CD4-positive, alpha-beta T cell treated with Interleukin-4 for 1 hour (primary cell): ENCODE results near the gene HPN.
"Not testable (repeated sequence)": the region's sequence is repeated elsewhere in the genome, so short reads cannot be mapped to it uniquely, and the experiment has no call there.

Experiments
- DNase-seq, 2 donors: peaks; one replicate each; pipeline ENCODE4 v3.0.0-alpha.2; 2020 to 2022

HPN gene

DNA sequence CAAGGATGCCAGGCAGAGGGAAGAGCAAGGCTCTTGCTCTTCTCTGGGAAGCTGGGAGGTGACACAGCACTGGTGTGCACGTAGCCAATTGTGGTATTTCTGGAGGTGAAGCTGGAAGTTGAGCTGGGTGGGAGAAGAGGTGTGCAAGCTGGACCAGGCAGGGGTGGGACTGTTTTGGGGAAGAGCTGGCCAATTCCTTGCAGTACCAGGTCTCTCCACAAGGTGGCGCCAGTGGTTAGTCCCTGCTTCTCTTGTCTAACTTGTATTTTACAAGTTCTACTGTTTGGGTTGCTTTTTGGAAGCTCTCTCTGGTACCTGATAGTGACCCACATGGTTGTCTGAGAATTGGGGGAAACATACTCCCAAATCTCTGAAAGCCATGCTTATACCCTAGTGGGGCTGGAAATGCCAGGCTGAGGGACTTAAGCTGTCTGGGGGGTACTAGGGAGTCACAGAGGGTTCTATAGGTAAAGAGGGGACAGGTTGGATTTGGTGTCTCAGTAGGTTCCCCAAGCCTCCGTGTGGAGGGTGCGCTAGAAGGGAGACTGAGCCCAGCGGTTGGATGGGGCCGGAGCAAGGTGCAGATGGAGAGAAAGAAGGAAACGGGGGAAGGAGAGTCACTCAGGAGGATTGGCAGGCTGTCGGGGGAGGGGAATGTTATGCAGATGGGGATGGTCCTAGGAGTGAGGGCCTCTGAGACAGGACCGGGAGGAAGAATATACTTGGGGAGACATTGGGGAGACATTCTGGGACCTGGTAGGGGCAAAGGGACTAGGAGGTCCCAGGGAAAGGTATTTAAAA, 3.0 kb downstream of the HPN start:
- DNase-seq: peak; percentile 58 to 59

DNA sequence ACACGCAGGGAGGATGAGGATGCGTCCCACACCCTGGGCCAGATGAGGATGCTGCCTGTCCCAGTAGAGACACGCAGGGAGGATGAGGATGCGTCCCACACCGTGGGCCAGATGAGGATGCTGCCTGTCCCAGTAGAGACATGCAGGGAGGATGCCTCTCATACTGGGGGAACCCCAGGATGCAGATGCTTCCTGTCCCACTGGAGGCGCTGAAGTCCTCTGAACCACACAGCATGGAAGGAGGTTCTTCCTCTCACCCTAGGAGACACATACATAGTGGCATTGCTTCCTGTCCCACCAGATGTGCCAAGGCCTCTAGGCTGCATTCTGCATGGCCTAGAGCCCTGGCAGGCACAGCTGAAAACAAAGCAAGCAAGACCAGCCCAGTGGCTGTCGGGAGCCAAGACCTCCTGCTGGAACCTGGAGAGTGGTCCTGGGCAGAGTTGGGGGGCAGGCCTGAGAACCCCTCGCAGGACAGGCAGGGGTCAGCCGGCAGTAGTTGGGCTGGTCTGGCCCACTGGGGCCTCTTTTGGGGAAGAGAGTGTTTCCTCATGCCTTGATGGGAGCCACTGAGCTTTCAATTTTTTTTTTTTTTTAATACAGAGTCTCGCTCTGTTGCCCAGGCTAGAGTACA, 4.3 kb downstream of the HPN start:
- DNase-seq: peak; percentile 40 to 55

DNA sequence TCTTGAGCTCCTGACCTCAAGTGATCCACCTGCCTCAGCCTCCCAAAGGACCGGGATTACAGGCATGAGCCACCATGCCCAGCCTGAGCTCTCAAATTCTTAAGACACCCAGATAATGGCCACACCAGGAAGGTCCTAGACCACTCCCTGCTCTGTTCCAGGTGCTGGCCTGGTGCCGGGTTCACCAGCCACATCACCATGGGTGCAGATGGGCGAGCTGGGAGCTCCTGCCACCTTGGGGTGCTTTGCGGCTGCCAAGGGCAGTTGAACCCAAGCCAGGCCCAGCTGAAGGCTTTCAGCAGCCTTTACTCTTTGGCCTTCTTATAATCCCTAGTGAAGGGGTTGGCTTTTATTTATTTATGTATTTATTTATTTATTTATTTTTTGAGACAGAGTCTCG, 4.9 kb downstream of the HPN start:
- no peak for DNase-seq

DNA sequence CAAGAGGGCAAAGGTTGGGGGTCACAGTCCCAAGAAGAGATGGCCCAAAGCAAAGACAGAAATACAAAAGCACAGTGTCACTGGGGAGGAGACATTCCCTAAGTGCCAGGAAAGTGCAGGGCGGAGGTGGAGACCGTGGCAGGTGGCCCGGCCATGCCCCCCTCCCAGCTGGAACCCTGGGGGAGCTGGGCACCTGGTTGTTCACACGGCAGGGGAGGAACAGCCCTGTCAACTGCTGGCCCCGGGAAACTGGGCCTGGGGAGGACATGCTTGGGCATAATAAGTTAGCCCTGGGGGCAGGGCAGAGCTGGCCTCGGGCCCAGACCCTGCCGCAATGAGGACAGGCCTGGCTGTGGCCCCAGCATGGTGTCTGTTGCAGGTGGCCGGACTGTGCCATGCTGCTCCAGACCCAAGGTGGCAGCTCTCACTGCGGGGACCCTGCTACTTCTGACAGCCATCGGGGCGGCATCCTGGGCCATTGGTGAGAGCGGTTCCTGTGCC, 7.4 kb downstream of the HPN start:
- no peak for DNase-seq

DNA sequence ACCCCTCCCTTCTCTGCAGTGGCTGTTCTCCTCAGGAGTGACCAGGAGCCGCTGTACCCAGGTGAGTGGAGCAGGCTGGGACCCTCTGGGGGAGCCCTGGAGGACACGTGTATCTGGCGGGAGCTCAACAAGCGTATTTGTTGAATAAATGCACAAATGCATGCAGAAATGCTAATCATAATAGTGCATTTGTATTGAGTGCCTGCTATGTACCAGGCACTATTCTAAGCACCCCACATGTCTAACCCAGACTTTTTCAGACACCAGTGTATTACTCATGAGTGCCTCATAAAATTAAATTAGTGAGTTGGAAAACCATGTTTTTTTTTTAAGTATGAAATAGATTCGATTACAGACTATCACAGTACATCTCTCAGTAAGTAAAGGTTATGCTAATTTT, 7.9 kb downstream of the HPN start:
- no peak for DNase-seq

DNA sequence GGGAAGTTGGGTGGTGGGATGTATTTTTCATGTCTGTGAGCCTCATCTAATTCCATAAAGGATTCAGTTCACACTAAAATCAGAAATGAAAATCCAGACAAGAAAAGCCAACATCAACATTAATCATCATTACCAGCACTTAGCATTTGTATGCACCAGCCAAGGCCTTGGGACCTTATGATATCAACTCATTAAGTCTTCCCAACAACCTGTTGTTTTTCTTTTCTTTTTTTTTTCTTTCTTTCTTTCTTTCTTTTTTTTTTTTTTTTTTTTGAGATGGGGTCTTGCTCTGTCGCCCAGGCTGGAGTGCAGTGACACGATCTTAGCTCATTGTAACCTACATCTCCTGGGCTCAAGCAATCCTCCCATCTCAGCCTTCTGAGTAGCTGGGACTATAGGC, 9.1 kb downstream of the HPN start:
- DNase-seq: not testable (repeated sequence)

DNA sequence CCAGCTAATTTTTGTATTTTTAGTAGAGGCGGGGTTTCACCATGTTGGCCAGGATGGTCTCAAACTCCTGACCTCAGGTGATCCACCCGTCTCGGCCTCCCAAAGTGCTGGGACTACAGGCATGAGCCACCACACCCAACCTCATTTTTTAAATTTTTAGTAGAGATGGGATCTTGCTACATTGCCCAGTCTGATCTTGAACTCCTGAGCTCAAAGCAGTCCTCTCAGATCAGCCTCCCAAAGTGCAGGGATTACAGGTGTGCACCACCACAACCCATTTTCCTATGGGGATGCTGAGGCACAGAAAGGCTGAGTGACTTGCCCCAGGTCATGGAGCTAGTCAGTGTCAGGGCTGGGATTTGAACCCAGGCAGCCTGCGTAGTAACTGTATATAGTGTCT, 9.7 kb downstream of the HPN start:
- not testable (repeated sequence) for DNase-seq

DNA sequence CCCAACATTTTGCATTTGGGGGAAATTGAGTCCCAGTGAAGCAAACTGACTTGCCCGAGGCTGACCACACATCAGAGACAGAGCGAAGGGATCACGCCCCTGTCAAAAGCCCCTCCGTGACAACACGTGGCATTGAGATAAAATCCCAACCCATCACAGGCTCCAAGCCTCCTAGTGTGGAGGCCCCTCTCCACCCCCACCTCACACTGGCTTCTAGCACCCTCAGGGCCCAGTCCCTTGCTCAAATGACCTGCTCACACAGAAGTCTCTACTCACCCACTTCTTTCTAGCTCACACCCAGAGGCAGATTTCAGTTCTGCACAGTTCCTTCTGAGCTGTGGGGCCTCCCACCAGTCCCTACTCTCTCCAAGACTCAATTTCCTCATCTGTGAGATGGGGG, 10.3 kb downstream of the HPN start:
- no peak for DNase-seq

DNA sequence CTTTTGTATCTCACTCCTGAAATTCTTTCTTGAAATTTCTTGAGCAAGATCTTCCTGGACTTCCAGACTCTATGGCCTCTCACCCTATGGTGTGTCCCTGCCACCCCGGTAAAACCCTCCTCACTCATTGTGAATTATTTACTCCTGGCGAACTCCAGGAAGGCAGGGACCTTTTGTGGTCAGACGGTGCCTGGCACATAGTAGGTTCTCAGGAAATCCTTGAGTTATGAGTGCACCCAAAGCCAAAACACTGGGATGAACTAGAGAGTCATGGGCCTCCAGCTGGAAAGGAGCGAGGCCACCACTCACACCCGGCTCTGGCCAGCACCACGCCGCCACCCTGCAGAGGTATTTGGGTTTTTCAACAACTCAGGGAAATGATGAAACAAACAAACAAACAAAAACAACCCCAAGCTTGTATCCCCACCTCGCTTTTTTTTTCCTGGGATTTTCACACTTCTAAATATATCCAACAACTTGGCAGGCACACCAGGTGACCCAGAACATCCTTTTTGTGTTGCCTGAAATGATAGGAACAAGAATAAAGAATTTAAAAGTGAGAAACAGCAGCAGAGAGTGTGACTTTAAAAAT, 11.2 kb downstream of the HPN start:
- DNase-seq: no peak

DNA sequence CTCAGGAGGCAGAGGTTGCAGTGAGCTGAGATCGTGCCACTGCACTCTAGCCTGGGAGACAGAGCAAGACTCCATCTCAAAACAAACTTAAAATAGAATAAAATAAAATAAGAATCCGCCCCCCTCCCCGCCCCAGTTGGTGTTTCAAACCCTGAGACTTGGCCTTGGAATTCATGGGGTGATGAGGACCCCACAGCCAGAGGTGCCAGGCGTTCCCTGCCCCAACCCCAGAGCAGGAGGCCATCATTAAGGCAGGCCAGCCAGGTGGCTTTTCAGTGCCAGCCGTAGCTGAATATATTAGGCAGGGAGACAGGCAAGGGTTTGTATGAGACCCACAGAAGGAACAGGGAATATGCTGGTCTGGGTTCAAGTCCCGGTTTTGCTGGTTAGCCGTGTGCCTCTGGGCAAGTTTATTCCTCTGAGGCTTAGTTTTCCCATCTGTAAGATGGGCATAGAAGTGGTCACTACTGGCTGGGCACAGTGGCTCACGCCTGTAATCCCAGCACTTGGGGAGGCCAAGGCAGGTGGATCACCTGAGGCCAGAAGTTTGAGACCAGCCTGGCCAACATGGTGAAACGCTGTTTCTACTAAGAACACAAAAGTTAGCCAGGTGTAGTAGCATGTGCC, 12.3 kb downstream of the HPN start:
- no peak for DNase-seq

DNA sequence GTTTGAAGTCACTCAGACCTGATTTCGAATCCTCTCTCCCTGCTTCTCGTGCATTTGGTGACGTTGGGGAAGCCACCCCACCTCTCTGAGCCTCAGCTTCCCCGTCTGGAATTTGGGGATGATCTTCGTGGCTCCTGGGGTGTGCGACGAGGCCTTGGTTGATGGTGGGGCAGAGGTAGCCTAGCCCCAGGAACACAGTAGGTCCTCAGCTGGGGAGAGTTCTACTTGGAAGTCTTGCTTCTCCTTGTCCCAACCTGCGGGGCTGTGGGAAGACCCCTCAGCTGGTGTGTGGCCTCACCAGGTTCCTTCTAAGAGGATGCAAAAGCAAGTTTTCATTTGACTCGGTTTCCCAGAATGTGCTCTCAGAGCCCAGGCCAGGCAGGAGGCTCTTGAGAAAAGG, 13.1 kb downstream of the HPN start:
- no peak for DNase-seq

DNA sequence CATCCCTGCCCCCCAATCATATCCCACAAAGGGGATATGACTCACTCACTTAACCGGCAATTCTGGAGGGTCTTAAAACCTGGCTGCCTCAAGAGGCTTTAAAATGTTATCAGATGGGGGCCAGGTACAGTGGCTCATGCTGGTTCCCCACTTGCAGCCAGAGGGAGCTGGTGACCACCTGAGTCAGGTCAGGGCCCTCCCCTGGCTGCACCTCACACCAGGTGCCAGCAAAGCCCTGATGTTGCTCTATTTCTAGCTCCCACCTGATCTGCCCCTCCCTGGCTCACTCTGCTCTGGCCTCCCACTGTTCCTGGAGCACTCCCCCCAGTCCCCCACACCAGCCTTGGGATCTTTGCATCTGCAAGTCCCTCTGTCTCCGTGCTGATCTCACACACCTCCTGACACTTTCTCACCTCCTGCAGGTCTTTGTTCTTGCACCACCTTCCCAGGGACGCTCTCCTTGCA, 14.2 kb downstream of the HPN start:
- no peak for DNase-seq

DNA sequence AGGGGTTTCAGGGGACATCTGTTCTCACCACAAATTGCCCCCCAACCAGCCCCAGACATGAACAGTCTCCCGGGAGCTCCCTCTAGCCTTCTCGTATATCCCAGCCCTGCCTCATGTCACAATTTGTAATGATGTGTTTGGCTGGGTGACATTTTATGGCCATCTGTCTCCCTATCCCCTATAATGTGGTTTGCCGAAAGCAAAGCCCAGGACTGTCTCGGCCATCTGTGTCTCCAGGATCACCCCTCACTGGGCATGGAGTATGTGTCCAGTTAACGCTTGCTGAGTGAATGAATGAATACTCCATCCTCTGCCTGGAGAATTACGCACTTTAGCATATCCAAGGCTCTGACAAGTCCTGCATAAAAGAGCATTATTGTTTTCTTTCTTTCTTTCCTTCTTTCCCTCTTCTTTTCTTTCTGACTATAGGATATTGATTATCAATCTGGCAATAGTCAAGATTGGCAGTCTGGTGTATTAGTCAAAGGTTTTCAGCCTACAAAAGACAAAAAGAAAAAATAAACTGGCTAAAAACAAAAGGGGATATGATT, 15.1 kb downstream of the HPN start:
- DNase-seq: no peak

DNA sequence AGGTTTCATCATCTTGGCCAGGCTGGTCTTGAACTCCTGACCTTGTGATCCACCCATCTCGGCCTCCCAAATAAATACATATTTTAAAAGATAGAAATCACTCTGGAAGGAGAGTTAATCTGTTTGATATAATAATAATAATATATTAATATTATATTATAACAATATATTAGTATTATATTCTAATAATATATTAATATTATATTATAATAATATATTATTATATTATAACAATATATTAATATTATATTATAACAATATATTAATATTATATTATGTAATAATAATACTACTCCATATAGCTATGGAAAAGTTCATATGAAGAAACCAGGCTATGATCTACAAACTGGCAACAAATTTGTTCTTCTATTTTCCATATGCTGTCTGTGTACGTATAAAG, 16.8 kb downstream of the HPN start:
- no peak for DNase-seq

DNA sequence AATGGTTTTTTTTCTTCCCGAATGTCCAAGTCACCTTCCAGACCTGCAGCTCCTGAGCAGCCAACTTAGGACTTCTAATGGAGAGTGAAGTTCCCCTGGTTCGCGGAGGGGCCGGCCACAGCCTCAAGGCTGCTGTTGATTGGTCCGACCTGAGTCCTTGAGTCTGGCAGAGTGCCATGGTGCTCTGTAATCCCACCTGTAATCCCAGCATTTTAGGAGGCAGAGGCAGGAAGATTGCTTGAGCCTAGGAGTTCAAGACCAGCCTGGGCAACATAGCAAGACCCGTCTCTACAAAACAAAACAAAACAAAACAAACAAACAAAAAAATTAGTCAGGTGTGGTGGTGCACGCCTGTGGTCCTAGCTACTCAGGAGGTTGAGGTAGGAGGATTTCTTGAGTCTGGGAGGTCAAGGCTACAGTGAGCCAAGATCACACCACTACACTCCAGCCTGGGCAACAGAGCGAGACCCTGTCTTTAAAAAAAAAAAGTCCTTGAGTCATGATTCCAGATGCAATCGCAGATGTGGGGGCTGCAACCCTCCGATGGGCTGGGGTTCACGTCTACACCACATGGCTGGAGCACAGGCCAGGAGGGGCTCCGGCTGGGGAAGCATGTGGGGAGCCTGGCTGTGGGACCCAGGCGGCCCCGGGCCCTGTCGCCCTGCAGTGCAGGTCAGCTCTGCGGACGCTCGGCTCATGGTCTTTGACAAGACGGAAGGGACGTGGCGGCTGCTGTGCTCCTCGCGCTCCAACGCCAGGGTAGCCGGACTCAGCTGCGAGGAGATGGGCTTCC, 17.7 kb downstream of the HPN start:
- DNase-seq: no peak

DNA sequence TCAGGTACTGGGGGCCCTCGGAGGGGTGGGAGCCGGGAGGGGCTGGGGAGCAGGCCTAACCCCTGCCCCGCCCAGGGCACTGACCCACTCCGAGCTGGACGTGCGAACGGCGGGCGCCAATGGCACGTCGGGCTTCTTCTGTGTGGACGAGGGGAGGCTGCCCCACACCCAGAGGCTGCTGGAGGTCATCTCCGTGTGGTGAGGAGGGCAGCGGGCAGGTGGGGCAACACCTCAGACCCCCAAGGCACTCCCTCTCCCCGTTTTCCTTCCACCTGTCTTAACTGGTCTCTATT, 18.2 kb downstream of the HPN start:
- DNase-seq: no peak

DNA sequence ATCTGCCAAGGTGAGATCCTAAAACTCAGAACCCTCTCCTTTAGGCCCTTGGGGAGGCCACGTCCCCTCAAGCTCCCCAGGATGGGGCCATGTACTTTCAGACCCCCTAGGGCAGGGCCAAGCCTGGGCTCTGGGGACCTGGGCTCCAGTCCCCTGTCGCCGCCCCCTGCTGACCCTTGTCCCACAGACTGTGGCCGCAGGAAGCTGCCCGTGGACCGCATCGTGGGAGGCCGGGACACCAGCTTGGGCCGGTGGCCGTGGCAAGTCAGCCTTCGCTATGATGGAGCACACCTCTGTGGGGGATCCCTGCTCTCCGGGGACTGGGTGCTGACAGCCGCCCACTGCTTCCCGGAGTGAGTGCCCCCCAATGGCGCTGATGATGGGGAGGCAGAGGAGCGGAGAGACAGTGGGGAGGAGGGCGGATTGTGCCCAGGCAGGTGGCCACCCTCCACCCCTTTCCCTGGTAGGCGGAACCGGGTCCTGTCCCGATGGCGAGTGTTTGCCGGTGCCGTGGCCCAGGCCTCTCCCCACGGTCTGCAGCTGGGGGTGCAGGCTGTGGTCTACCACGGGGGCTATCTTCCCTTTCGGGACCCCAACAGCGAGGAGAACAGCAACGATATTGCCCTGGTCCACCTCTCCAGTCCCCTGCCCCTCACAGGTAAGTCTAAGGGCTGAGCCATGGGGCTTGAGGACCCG, 18.8 kb downstream of the HPN start:
- no peak for DNase-seq

DNA sequence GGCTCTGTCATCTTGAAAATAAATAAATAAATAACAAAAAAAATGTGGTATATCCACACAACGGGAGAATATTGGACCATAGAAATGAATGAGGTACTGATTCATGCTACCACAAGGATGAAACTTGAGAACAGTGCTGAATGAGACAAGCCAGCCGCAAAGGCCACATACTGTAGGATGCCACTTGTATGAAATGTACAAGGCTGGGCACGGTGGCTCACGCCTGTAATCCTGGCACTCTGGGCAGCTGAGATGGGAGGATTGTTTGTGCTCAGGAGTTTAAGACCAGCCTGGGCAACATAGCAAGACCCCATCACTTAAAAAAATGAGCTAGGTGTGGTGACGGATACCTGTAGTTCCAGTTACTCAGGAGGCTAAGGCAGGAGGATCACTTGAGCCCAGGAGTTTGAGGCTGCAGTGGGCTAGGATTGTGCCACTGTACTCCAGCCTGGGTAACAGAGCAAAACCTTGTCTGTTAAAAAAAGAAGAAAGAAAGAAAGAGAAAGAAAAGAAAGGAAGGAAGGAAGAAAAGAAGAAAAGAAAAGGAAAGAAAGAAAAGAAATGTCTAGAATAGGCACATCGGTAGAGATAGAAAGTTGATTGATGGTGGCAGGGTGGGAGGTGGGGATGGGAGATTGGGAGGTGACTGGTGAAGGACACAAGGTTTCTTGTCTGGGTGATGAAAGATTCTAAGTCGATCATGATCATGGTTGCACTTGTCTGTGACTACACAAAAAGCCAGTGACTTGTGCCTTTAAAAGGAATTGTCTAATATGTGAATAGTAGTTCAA, 20.3 kb downstream of the HPN start:
- DNase-seq: no peak

DNA sequence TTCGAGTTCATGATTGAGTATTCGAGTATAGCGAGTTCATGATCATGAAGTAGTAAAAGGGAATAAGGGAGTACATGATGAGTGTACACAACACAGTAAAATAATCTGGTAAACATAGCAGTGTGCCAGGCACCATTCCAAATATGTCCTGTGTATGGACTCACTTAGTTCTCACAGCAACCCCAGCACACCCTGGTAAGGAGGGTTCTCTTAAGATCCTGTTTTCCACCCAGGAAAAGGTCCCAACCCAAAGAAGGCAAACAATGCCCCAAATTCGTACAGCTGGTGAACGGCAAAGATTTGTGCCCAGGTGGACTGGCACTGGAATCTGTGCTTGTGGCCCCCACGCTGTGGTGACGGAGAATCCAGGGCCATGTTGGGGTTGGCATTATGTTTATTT, 21.4 kb downstream of the HPN start:
- DNase-seq: no peak

DNA sequence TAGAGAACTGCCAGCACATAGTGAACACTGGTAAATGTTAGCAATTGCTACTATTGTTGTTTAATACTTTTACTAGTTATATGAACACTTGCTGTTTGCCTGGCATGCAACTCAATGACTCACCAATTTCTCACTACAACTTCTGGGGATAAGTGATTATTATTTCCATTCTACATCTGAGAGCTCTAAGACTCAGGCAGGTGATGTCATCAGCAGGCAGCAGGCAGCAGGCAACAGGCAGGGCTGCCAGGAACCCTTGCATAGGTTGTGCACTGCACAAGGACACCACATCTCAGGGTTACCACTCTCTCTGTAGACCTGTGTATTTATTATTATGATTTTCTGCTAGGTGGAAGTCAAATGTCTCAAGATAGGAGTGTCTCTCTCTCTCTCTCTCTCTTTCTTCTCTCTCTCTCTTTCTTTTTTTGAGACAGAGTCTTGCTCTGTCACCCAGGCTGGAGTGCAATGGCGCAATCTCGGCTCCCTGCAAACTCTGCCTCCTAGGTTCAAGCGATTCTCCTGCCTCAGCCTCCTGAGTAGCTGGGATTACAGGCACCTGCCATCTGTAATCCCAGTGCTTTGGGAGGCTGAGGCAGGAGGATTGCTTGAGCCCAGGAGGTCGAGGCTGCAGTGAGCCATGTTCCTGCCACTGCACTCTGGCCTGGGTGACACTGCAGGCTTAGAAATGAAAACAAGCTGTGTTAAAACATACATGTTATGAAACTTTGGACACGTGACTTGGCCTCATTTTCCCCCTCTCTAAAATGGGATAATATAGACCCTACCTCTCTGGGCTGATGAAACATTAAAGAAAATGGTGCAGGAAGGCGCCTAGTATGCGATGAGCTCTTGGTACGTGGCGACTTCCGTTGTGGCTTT, 22.7 kb downstream of the HPN start:
- no peak for DNase-seq
